ENCODE results near the gene HIPK2.

DNA sequence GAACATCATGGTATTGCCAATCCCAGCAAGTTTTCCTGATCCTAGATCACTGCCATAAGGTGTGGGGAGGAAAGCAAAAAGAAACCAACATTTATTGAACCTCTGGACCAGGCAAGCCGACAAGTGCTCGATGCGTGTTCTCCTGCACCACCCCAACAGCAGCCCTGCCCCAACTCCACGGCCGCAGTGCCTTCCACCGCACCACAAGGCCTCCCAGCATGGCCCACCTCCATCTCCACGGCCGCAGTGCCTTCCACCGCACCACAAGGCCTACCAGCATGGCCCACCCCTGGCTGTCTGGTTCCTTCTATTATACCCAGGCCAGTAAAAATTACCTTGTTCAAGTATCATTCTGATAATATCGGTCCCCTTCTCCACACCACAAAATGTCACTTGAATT lies 8.7 kb downstream of the HIPK2 start:
- TF ChIP-seq CTCF (IDR thresholded peaks at IDR 0.05) (no peak), BCL3 (IDR thresholded peaks at IDR 0.05) (no peak)

Measured in A549 (cell line).